Cardiac fibroblast (primary cell): ENCODE results near the gene TMEM178A.
A peak's percentile ranks its signal among the peaks of the same experiment; 100 is the strongest.

Source experiments
- DNase-seq, 2 donors: peaks; one replicate each; pipeline versions ENCODE4 v3.0.0 to v3.0.0-alpha.2; 2010; ENCODE audit warnings: low read depth in 2 of 2
- H3K4me3 ChIP-seq, 2 donors: replicated peaks in 1 of 2; 1 replicate in 1 of 2; 2 replicates in 1 of 2; pipeline ENCODE4 v1.5.1; 2011; ENCODE audit warnings: low read depth in 2 of 2, low read length in 2 of 2, mild to moderate bottlenecking in 2 of 2, moderate library complexity in 1 of 2
- TF ChIP-seq, protein P1 (sequence below): IDR thresholded peaks from one replicate; pipeline ENCODE4 v1.5.1; 2011; ENCODE audit warnings: low read depth, mild to moderate bottlenecking, low read length, inconsistent platforms

The TMEM178A gene

DNA sequence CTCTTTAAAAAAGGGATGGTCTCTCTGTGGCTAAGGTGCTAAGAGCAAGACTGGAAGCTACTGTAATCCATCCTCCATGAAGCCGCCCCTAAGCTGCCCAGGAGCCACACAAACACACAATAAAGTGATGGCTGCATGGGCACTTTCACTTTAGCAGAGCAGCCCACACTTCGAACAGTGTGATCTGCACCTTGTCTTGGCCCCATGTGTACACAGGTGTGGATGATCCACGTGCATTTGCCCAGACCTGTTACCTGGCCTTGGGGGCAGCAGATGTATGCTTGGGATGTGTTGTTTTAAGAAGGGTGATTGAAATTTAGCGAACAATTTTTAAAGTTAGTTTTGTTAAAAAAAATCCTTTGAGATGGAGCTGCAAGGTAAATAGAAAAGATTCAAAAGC is 39.9 kb downstream of the TMEM178A start:
- DNase-seq = no peak
- H3K4me3 ChIP-seq = no peak overlapping the region
- TF ChIP-seq, protein P1, sequence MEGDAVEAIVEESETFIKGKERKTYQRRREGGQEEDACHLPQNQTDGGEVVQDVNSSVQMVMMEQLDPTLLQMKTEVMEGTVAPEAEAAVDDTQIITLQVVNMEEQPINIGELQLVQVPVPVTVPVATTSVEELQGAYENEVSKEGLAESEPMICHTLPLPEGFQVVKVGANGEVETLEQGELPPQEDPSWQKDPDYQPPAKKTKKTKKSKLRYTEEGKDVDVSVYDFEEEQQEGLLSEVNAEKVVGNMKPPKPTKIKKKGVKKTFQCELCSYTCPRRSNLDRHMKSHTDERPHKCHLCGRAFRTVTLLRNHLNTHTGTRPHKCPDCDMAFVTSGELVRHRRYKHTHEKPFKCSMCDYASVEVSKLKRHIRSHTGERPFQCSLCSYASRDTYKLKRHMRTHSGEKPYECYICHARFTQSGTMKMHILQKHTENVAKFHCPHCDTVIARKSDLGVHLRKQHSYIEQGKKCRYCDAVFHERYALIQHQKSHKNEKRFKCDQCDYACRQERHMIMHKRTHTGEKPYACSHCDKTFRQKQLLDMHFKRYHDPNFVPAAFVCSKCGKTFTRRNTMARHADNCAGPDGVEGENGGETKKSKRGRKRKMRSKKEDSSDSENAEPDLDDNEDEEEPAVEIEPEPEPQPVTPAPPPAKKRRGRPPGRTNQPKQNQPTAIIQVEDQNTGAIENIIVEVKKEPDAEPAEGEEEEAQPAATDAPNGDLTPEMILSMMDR = no peak

DNA sequence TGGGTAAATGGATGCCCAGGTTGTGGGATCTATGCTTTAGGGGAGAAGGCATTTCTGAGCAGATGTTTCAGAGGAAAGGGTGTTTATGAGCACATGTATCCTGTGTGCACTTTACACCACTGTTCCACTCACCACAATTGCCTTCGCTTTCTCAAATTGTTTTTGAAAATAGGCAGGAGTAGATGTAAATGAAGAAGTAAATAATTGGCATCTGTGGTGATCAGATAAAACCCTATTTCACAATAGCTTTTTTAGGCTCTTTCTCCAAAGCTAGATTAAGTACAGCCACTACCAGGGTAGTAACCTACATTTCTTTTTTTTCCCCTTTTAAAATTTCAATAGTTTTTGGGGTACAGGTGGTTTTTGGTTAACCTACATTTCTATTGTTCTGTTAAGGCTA is 40.6 kb downstream of the TMEM178A start:
- TF ChIP-seq, protein P1 = no peak
- no peak for DNase-seq
- no peak overlapping the region for H3K4me3 ChIP-seq

DNA sequence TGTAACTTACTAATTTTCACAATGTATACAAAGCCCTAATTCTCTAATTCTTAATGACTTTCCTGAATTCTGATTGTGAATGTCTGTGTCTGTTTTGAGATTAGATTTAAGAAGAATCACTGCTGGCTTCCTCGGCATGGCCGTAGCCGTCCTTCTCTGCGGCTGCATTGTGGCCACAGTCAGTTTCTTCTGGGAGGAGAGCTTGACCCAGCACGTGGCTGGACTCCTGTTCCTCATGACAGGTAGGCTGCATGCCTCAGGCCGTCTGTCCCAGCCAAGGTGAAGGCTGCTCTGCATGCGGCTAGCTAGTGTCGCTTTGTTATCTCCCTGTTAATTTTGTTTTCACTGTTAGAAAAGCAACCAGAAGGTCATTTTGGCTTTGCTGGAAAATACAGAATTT is 41.2 kb downstream of the TMEM178A start:
- H3K4me3 ChIP-seq = no peak overlapping the region
- DNase-seq = no peak
- TF ChIP-seq, protein P1 = no peak

DNA sequence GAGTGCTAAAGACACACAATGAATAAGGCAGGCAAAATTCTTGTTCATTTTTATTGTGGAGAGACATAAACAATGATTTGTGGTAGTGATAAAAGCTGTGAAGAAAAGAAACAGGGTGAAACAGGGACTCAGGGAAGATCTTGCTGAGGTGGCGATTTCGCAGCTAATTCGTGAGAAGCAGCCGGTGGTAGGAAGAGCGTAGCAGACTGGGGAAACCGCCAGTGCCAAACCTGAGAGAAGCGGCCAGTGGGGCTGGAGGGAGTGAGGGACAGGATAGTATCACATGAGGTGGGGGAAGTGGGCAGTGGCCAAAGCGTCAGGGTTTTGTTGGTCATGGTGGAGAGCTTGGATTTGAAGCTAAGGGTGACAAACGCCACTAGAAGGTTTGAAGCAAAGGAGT is 42.3 kb downstream of the TMEM178A start:
- no peak overlapping the region for H3K4me3 ChIP-seq
- TF ChIP-seq, protein P1 = no peak
- no peak for DNase-seq

DNA sequence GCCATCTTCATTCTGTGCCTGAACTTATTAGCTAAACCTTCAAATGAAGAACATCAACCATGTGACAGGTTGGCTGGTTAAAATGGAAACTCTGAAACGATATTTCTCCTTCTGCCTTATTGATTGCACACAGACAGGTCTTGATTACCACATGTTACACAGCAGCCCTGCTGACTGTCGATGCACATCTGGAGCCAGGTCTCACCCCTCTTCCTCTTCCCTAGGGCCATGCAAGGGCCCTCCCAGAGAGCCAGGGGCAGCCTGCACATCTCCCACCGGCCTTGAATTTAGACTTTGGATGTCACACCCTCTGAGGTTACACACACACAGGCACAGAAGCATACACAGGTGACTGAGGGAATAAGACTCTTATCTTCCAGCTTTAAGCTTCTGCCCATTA is 45.1 kb downstream of the TMEM178A start:
- TF ChIP-seq, protein P1 = no peak
- H3K4me3 ChIP-seq = no peak overlapping the region
- DNase-seq = no peak

DNA sequence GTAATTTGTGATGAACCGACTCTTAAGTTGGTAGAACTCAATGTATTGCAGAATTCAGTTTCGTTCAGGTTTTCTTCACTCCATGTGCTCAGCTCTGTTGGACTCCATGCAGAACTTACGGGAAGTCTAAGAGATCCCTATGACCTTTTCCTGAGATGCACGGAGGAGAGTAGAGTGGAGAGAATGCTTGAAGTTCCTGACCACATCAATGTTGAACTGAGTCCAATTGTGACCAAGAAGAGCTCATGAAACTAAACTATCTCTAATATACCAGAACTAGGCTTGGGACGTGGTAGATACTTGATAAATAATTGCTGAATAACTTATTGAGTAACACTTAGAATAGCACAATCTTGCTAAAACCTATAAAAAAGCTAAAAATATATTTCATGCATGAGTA is 47.2 kb downstream of the TMEM178A start:
- DNase-seq = no peak
- H3K4me3 ChIP-seq = no peak overlapping the region
- TF ChIP-seq, protein P1 = no peak

DNA sequence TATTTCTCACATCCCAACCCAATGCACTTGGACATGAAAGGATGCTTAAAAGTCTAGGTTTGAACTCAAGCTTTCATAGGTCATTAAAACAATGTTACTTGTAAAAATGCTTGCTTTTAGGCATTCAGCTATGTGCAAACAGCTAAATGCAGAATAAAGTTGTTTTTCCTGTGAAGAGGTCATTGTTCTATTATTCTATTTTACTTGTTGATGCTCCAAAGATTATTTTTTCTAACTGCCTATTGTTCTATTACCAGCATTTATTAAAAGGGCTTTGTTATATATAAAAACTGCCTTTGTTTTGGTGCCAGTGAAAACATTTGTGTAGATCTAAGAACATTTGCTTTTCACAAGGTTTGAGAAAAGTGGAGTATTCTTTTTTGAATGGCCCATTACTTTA is 49.4 kb downstream of the TMEM178A start:
- TF ChIP-seq, protein P1 = no peak
- peak in 1 of 2 donors; percentile 17 for DNase-seq
- no peak overlapping the region for H3K4me3 ChIP-seq
